Endothelial cell of umbilical vein (primary cell): Measurements from ENCODE around the gene MSL2. TPM values are rescaled to one million over a fixed set of nuclear protein-coding genes. Genes with fewer than 3 reads are reported as not detected.

ENCODE experiments used
- BruUV-seq: library from RNA; stranded (reverse); fragments of 400-500 nt; replicated peaks from 2 replicates; lab custom pipeline; 2021; lab: Mats Ljungman, UMichigan
- CTCF ChIA-PET: fragments of 300-600, 350-600 bp; sonication (Branson Sonifier 250); formaldehyde crosslinking; loops from one replicate; lab custom pipeline; 2021; ENCODE audit warnings: antibody characterized with exemption, inconsistent platforms; lab: Charles Lee
- POLR2A ChIA-PET: fragments of 300-600, 350-600 bp; sonication (Branson Sonifier 250); formaldehyde crosslinking; loops from one replicate; lab custom pipeline; 2021; ENCODE audit warnings: antibody characterized with exemption, inconsistent platforms; lab: Charles Lee
- DNase-seq: peaks from one replicate; pipeline ENCODE4 v3.0.0-alpha.2; 2011; ENCODE audit warnings: low read depth, low spot score
- FAIRE-seq: peaks from 2 replicates; lab custom pipeline; 2011; peaks lifted over from hg19 to GRCh38; lab: Jason Lieb, UNC
- H2AFZ ChIP-seq: 2 replicates; pipeline ENCODE4 v1.6.0; 2012; ENCODE audit warnings: low read depth, low read length, control low read depth, inconsistent platforms
- H3K27ac ChIP-seq: 2 replicates; pipeline ENCODE4 v1.5.1; 2011; ENCODE audit warnings: low read depth, mild to moderate bottlenecking, control low read depth, low read length, moderate library complexity; ENCODE audit not compliant: insufficient read depth
- H3K27me3 ChIP-seq, 2 experiments: 2 replicates each; pipeline versions ENCODE4 v1.6.0 to v1.6.1; 2011; ENCODE audit warnings: low read length in 2 of 2, mixed read lengths in 1 of 2; ENCODE audit not compliant: control insufficient read depth in 2 of 2, insufficient read depth in 2 of 2
- H3K36me3 ChIP-seq, 2 experiments: 2 replicates in 1 of 2; 3 replicates in 1 of 2; pipeline ENCODE4 v1.5.1; 2011; ENCODE audit warnings: low read length in 2 of 2, mild to moderate bottlenecking in 1 of 2, moderate library complexity in 1 of 2; ENCODE audit not compliant: control insufficient read depth in 2 of 2, insufficient read depth in 2 of 2; ENCODE audit errors: extremely low read depth in 1 of 2
- H3K4me1 ChIP-seq: 3 replicates; pipeline ENCODE4 v1.5.1; 2011; ENCODE audit warnings: mild to moderate bottlenecking, low read length; ENCODE audit not compliant: control insufficient read depth, insufficient read depth; ENCODE audit errors: extremely low read depth
- H3K4me2 ChIP-seq: 2 replicates; pipeline ENCODE4 v1.6.1; 2011; ENCODE audit warnings: low read length, control low read depth, mixed read lengths; ENCODE audit not compliant: insufficient read depth
- H3K4me3 ChIP-seq, 3 experiments: fragments of 200-600 bp in 1 of 3; sonication (generic), shearing (Covaris generic) in 1 of 3; replicated peaks in 1 of 3; 2 replicates each; pipeline ENCODE4 v1.5.1; 2011 to 2016; ENCODE audit warnings: control low read depth in 3 of 3, low read length in 3 of 3, mild to moderate bottlenecking in 2 of 3, inconsistent platforms in 1 of 3, low read depth in 1 of 3, moderate library complexity in 1 of 3; ENCODE audit not compliant: insufficient read depth in 1 of 3
- H3K79me2 ChIP-seq: 2 replicates; pipeline ENCODE4 v1.6.0; 2012; ENCODE audit warnings: low read length, inconsistent platforms; ENCODE audit not compliant: control insufficient read depth, insufficient read depth
- H3K9ac ChIP-seq: replicated peaks from 2 replicates; pipeline ENCODE3; 2011; ENCODE audit warnings: low read length, control low read depth; ENCODE audit not compliant: insufficient read depth; ENCODE audit errors: extremely low read depth
- H3K9me1 ChIP-seq: replicated peaks from 3 replicates; pipeline ENCODE4 v1.6.0; 2011; ENCODE audit warnings: mild to moderate bottlenecking, low read length; ENCODE audit not compliant: control insufficient read depth, insufficient read depth; ENCODE audit errors: extremely low read depth
- H3K9me3 ChIP-seq: replicated peaks from 2 replicates; pipeline ENCODE4 v1.5.1; 2012; ENCODE audit warnings: low read length, inconsistent platforms; ENCODE audit not compliant: control insufficient read depth, insufficient read depth
- H4K20me1 ChIP-seq: replicated peaks from 2 replicates; pipeline ENCODE3; 2011; ENCODE audit warnings: mild to moderate bottlenecking, low read length; ENCODE audit not compliant: control insufficient read depth, insufficient read depth; ENCODE audit errors: extremely low read depth
- CTCF ChIP-seq, 2 donors: IDR thresholded peaks; 1 replicate in 1 of 2; 2 replicates in 1 of 2; pipeline ENCODE4 v1.5.1; 2011; ENCODE audit warnings: low read length in 2 of 2, mild to moderate bottlenecking in 2 of 2, moderate library complexity in 2 of 2, control low read depth in 1 of 2, inconsistent platforms in 1 of 2, low read depth in 1 of 2; ENCODE audit not compliant: insufficient read depth in 1 of 2; ENCODE audit errors: extremely low read depth in 1 of 2
- EZH2 ChIP-seq: IDR thresholded peaks from 2 replicates; pipeline ENCODE4 v1.6.1; 2012; ENCODE audit warnings: borderline replicate concordance, low read depth, mild to moderate bottlenecking, moderate library complexity, low read length, inconsistent platforms; ENCODE audit not compliant: severe bottlenecking
- FOS ChIP-seq: IDR thresholded peaks from 2 replicates; pipeline ENCODE4 v1.6.1; 2011; ENCODE audit warnings: mild to moderate bottlenecking, low read length, moderate library complexity, borderline replicate concordance; ENCODE audit not compliant: insufficient read depth
- GATA2 ChIP-seq: IDR thresholded peaks from 2 replicates; pipeline ENCODE4 v1.7.0; 2011; ENCODE audit warnings: low read depth, mild to moderate bottlenecking, moderate library complexity, mixed read lengths, low read length; ENCODE audit not compliant: insufficient read length, insufficient read depth
- JUN ChIP-seq: IDR thresholded peaks from 2 replicates; pipeline ENCODE4 v1.6.1; 2011; ENCODE audit warnings: borderline replicate concordance, low read depth; ENCODE audit not compliant: insufficient read length, insufficient read depth
- MAX ChIP-seq: IDR thresholded peaks from 2 replicates; pipeline ENCODE4 v1.6.1; 2011; ENCODE audit not compliant: insufficient read depth, insufficient read length
- MYC ChIP-seq: IDR thresholded peaks from one replicate; pipeline ENCODE4 v1.6.1; 2011; ENCODE audit warnings: mild to moderate bottlenecking, low read depth, low read length
- POLR2A ChIP-seq: IDR thresholded peaks from 2 replicates; pipeline ENCODE4 v1.6.1; 2012; ENCODE audit warnings: low read depth, mild to moderate bottlenecking, control low read depth, low read length
- POLR2AphosphoS5 ChIP-seq: IDR thresholded peaks from 2 replicates; pipeline ENCODE4 v1.6.1; 2012; ENCODE audit warnings: low read depth, mild to moderate bottlenecking, control low read depth, low read length, moderate library complexity; ENCODE audit not compliant: insufficient read depth
- dilution Hi-C: fragments of 300-500 bp; cut with MboI; formaldehyde crosslinking; loops from one replicate; pipeline ENCODE4 v1.15.0; 2019; ENCODE audit warnings: low sequenced_read_pairs; ENCODE audit not compliant: extremely low pct_ligation_motif_present
- intact Hi-C: fragments of 100-400 bp; cut with micrococcal nuclease; formaldehyde crosslinking; loops from one replicate; pipeline ENCODE4 v1.10.0; 2022
- polyA plus RNA-seq, 4 experiments: library from polyadenylated mRNA; depleted of rRNA in 3 of 4; stranded (reverse) in 3 of 4; unstranded in 1 of 4; fragments of >200 nt; gene quantifications; 2 replicates each; pipeline versions ENCODE4 v1.2.1 to v1.2.3, GENCODE V29; 2011 to 2012; ENCODE audit warnings: missing spikeins in 1 of 4
- total RNA-seq: library from RNA; stranded (reverse); gene quantifications from 2 replicates; pipeline ENCODE4 v1.2.3, GENCODE V29; 2021

Gene MSL2
- total and polyA plus RNA-seq, 2 donors (not counting 3 experiments of a cell fraction or from before 2014, with no cell fraction given) = 6.7 to 21.9 TPM

- Histone ChIP-seq H3K9me3 (no peaks in the 10 kb centered on the region), H3K4me2 (no peak overlapping the region), H3K27ac (no peak overlapping the region), H3K9me1 (no peaks in the 10 kb centered on the region), H3K36me3 (no peaks in the 10 kb centered on the region), H3K4me1 (no peaks in the 10 kb centered on the region), H3K9ac (no peak overlapping the region), H3K4me3 (no peak overlapping the region), H3K27me3 (peaks cover 15 to 23% of the 10 kb centered on the region in 2 experiments), H2AFZ (no peak overlapping the region), H3K79me2 (no peaks in the 10 kb centered on the region), H4K20me1 (no peaks in the 10 kb centered on the region)
- intact Hi-C loops (no loop called here), dilution Hi-C loops (no loop called here)
- DNase-seq = no peak
- TF ChIP-seq CTCF (IDR thresholded peaks at IDR 0.05; ENCODE audit: extremely low read depth in 1 of 2, insufficient read depth in 1 of 2, low read depth in 1 of 2, low read length in 2 of 2) (no peak), EZH2 (no peak), POLR2A (no peak), MAX (no peak), JUN (no peak), MYC (no peak), POLR2AphosphoS5 (no peak), FOS (no peak), GATA2 (no peak)
- BruUV-seq = no TSS peak
- ChIA-PET CTCF (no interaction called here), POLR2A (interaction anchor here (0.5 kb wide), 1 partner anchor 14 kb away, joined by 3 read pairs; no protein-coding TSS in a partner anchor)
- no peak for FAIRE-seq
Observed at GRCh38 chr3:136211547-136211946, 15.4 kb upstream of the MSL2 start.
